Fibroblast of lung (primary cell): ENCODE measurements around the gene TIGD4.

Source experiments
- CTCF ChIP-seq, 2 donors: IDR thresholded peaks in 1 of 2; conservative IDR thresholded peaks in 1 of 2; 1 replicate in 1 of 2; 2 replicates in 1 of 2; pipeline ENCODE4 v1.5.1; 2011 to 2012; ENCODE audit warnings: low read length in 2 of 2, control low read depth in 1 of 2, inconsistent platforms in 1 of 2, low read depth in 1 of 2, mild to moderate bottlenecking in 1 of 2
- EZH2 ChIP-seq: IDR thresholded peaks from 2 replicates; pipeline ENCODE4 v1.5.1; 2012; ENCODE audit warnings: low read length, control low read depth, mild to moderate bottlenecking; ENCODE audit errors: missing control alignments

GRCh38 chr4:152817331-152817730 is 37.8 kb upstream of the TIGD4 start:
- no peak for TF ChIP-seq EZH2
- no peak for TF ChIP-seq CTCF (conservative IDR thresholded peaks at IDR 0.05 in 1 of 2, IDR thresholded peaks at IDR 0.05 in 1 of 2; ENCODE audit: low read depth in 1 of 2, low read length in 2 of 2)
